Stimulated activated CD8-positive, alpha-beta memory T cell treated with anti-CD3 and anti-CD28 coated beads, Interleukin-7, amount 100 ng/mL, for 4 hours (primary cell): Measurements from ENCODE around the gene P2RX7.
"Not testable (repeated sequence)": the region's sequence is repeated elsewhere in the genome, so short reads cannot be mapped to it uniquely, and the experiment has no call there.

Experiments used
- DNase-seq, 2 donors: peaks; one replicate each; pipeline ENCODE4 v3.0.0-alpha.2; 2020; ENCODE audit warnings: low read depth in 2 of 2

Gene P2RX7

DNA sequence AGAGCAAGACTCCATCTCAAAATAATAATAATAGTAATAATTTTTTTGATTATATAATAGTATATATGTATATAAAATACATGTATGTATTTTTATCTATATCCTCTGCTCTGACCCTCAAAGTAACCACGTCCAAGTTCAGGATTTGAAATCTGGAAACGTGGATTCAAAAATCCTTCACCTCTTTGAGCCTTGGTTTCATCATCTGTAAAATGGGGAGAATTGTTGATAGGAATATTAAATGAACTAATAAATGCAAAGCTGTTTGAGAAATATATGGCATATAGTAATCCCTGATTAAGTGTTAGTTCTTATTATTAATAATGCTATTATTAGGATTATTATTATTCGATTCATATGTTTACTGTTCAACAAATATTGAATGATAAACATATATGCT is 2.6 kb downstream of the P2RX7 start:
- DNase-seq: no peak

DNA sequence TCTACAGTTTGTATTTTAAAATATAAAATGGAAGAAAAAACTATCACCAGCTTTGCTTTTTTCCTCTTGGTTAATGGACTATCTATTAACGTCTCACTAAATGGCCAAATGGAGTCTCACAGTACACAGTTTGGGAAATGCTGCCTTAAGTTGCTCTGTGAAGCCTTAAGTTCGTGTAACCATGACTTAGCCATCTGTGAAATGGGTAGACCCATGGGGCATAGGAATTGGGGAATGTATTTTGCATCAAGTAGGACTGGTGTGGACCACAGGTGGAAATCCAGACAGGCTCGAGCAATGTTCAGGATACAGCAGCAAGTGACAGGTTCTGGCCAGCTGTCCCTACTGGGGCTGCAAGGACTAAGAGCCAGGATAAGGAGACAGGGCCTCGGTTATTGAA is 4.8 kb downstream of the P2RX7 start:
- no peak for DNase-seq

DNA sequence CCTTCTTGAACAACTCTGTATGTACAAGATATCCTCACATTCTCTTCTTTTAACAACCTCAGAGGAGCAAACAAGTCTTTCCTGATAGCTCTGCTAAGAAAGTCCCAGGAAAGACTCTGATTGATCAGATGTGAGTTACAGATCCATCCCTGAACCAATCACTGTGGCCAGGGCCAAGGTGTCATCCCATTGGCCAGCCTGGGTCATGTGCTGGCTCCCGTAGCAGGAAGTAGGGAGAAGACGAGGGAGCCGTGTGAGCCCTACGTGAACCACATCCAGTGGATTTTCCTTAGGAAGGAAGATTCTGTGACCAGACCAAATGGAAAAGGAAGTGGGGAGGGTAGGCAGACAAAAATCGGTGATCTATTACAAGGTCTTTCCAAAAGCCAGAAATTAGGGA is 5.6 kb downstream of the P2RX7 start:
- DNase-seq: no peak

DNA sequence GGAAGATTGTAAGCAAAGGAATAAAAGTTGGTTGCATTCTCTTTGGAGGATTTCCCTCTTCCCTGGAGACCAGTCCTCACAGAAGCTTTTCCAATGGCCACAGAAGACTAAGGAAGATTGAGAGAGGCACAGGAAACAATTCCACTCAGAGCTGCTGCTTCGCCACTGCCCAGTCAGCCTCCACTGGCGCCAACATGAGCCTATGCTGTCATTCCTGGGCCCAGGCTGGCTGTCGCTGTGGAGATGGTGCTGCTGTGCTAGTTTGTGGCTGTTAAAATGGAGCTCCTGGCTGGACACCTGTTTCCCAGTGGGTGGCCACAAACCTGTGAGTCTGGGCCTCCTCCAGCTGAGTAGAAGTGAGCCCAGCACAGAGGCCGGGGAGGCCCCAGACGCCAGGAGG is 6.6 kb downstream of the P2RX7 start:
- no peak for DNase-seq

DNA sequence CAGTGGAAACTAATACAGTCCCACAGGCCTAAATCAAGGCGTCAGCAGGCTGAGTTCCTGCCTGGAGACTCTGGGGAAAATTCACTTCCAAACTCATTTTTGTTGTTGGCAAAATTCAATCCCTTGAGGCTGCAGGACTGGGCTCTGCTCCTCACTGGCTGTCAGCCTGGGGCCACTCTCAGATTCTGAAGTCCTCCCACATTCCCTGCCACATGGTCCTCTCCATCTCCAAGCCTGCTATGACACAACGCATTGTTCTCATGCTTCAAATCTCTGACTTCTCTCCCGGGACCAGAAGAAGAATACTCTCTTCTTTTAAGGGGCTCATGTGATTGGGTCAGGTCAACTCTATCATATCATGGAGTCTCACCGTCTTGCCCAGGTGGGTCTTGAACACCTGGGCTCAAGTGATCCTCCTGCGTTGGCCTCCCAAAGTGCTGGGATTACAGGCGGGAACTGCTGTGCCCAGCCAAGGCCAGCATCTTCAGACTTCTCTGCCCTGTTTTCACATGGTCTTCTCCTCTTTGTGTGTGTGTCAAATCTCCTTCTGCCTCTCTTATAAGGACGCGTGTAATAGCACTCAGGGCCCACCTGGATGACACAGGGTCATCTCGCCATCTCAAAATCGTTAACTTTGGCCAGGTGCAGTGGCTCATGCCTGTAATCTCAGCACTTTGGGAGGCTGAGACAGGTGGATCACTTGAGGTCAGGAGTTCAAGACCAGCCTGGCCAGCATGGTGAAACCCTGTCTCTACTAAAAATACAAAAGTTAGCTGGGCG is 9.7 kb downstream of the P2RX7 start:
- no peak for DNase-seq

DNA sequence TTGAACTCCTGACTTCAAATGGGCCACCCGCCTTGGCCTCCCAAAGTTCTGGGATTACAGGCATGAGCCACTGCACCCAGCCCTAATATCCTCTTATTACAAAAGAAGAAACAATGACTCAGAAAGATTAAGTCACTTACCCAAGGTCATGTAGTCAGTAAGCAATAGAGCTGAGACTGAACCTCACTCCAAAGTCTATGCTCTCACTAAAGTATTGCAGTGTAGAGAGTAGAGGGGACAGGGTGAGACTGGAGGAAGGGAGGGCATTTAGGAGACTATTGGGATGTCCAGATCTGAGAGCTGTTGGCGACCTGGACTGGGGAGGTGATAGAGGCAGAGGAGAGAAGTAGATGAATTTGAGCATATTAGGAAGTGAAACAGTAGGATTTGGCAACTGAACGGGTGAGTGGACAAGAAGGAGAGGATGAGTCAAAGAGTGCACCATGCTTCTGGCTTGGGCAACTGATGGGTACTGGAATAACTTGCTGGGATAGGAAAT is 11.8 kb downstream of the P2RX7 start:
- DNase-seq: no peak

DNA sequence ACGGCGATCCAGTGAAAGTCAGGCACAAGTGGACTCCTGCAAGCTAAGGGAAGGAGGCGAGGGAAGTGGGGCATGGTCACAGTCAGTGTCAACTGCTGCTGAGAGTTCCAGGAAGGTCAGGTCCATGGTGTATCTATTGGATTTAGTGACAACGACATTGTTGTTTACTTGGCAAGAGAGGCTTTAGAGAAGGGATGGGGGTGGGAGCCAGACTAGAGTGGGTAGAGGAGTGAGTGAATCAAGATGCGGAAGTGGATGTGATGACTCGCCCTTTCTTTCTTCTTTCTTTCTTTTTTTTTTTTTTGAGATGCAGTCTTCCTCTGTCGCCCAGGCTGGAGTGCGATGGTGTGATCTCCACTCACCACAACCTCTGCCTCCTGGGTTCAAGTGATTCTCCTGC is 12.5 kb downstream of the P2RX7 start:
- DNase-seq: no peak

DNA sequence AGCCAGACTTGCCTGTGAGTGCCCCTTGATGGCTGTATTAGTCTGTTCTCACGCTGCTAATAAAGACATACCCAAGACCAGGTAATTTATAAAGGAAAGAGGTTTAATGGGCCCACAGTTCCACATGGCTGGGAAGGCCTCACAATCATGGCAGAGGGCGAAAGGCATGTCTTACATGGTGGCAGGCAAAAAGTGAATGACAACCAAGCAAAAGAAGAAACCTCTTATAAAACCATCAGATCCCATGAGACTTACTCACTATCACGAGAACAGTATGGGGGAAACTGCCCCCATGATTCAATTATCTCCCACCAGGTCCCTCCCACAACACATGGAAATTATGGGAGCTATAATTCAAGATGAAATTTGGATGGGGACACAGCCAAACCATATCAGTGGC is 16.6 kb downstream of the P2RX7 start:
- DNase-seq: not testable (repeated sequence)

DNA sequence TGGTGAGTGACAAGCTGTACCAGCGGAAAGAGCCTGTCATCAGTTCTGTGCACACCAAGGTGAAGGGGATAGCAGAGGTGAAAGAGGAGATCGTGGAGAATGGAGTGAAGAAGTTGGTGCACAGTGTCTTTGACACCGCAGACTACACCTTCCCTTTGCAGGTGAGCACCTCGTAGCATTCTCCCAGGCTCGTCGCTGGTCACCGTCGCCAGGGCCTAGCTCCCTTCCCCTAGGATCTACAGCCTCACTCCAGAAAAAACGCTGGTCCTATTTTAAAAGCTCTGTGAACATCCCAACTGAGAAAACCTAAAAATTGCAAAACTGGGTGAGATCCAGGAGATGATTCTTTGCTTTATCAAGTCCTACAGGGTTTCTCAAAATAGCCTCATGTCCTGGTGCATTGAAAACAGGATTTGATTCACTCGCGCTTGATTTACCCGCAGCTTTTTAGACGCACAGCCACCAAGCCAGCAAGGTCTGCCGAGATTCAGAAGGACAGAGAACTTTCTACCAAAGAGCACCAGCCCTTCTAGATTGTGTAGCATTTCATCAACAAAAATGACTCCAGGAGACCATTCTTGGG is 22.2 kb downstream of the P2RX7 start:
- DNase-seq: no peak

DNA sequence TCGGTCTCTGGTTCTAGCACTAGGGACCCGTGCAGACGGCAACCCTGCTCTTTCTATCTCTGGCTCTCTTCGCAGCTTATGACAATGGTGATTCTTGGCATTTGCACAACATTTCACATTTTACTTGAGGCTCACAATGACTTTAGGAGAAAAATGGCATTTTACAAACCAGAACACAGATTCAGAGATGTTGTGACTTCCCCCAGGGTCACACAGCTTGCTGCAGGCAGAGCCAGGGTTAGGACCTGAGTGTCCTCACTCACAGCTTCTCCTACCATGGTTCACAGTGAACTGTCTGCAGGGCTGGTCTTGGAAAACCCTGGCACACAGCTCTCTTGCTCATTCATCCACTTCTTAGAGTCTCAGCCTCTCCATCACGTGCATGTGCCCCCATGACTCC is 23.7 kb downstream of the P2RX7 start:
- no peak for DNase-seq

DNA sequence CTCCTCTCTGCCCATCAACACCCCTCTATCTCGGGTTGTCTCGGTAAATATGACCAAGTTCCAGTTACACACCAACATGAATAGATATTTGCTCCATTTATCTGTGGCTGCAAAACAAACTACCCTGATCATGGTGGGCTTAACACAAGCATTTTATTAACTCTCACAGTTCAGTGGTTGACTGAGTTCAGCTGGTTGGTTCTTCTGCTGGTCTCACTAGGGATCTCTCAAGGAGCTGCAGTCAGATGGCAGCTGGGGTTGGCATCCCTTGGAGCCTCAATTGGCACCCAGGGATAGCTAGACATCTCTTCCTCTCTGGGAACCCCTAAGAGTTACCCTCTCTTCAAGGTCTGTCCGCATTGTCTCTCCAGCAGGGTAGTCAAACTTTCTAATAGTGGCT is 25.4 kb downstream of the P2RX7 start:
- no peak for DNase-seq

DNA sequence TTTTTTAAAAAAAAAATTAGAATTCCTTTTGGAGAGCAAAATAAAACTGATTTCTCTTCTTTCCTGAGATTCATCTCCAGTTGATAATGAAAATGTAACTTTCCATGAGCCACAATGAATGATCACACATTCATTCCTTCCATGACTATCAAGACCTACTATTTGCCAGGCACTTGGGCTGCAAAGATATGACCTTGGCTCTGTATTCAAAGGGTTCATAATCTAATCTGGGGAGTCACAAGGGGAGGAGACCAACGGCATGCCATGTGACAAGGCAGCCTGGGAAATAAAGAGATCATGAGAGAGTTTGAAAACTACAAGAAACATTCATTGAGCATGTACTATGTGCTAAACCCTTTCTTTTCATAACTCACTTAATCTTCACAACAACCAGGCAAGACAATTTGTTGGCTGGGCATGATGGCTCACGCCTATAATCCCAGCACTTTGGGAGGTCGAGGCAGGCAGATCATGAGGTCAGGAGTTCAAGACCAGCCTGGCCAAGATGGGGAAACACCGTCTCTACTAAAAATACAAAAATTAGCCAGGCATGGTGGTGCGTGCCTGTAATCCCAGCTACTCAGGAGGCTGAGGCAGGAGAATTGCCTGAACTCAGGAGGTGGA is 26.2 kb downstream of the P2RX7 start:
- not testable (repeated sequence) for DNase-seq

DNA sequence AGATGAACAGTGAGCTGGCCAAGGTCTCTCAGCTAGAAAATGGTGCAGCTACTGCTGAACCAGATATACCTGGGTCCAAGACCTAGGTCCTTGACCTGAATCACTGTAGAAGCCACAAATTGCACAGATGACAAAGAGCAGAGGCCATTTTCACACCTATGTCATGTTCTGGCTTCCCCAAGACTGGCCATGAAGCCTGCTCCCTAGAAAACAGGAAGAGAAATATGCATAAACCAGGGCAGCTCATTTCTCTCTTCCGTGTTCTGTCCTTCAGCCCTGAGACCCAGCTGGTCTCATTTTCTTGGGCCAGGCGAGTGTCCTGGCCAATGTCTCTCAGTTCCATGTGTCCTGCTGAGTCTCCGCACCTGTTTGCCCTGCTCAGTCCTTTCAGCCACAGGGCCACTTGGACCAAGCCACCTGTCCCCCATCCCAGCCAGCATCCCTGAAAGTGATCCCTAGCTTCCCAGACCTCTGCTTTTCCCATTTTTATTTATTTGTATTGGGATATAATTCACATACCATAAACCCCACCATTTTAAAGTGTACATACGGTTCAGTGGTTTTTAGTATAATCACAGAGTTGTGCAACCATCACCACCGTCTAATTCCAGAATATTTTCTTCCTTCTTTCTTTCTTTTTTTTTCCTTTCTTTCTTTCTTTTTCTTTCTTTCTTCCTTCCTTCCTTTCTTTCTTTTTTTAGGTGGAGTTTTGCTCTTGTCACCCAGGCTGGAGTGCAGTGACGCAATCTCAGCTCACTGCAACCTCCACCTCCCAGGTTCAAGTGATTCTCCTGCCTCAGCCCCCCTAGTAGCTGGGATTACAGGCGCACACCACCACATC is 27.0 kb downstream of the P2RX7 start:
- DNase-seq: no peak

DNA sequence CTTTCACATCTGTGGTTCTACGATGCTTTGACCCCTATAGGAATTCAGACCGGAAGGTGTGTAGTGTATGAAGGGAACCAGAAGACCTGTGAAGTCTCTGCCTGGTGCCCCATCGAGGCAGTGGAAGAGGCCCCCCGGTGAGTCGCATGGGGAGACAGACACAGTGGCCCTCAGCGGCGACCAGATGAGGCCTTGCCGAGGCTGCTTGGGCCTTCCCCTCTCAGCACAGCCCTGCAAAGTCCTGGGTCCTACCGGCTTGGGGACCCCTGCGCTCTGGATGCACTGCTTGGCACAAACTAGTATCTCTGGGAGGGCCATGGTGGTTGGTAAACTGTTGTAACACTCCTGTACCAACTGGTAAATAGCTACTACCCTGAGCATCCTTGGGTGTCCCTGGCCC is 29.7 kb downstream of the P2RX7 start:
- DNase-seq: no peak

DNA sequence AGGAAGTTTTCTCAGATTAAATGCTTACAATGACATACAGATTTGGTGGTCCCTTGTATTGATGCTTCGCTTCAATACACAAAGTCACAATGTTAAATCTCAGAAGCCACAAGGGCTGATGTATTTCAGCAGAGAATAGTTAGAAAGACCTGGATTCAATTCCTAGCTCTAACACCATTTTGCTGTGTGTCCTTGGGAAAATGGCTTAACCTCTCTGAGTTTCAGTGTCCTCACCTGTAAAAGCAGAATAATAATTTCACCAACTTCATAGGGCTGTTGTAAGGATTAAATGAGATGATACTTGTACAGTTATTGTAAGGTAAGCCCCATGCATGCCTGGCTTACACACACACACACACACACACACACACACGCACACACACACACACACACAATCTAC is 30.3 kb downstream of the P2RX7 start:
- DNase-seq: no peak

DNA sequence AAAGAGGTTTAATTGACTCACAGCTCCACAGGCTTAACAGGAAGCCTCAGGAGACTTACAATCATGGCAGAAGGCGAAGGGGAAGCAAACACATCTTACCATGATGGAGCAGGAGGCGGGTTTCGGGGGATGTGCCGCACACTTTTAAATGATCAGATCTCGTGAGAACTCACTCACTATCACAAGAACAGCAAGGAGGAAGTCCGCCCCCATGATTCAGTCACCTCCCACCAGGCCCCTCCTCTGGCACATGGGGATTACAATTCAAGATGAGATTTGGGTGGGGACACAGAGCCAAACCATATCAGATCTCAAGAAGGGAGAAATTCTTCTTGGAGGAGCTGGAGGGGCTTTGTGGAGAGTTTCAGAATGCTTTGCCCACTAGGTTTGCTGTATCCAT is 32.2 kb downstream of the P2RX7 start:
- not testable (repeated sequence) for DNase-seq

DNA sequence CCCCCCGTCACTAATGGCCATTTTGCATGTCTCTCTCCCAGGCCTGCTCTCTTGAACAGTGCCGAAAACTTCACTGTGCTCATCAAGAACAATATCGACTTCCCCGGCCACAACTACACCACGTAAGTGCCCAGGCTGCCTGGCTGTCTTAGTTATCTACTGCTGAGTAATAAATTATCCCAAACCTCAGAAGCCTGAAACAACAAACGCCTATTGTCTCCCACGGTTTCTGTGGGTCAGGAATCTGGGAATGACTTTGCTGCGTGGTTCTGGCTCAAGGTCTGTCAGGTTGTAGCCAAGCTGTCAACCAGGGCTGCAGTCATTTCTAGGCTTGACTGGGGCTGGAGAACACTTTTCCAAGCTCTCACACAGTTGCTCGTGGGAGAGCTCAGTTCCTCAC is 32.6 kb downstream of the P2RX7 start:
- DNase-seq: no peak

DNA sequence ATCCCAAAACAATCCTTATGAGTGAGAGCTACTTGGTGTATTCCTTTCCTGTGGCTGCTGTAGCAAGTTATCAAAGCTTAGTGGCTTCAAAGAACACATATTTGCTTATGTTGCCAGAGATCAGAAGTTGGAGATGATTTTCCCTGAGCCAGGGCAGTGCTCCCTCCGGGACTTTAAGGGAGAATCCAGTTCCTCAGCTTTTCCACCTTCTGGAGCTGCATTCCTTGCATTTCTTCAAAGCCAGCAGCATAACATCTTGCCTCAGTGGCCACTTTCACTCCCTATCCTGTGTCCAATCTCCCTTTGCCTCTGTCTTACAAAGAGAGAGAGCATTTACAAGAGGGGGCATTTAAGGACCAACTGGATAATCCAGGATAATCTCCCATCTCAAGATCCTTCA is 33.7 kb downstream of the P2RX7 start:
- no peak for DNase-seq

DNA sequence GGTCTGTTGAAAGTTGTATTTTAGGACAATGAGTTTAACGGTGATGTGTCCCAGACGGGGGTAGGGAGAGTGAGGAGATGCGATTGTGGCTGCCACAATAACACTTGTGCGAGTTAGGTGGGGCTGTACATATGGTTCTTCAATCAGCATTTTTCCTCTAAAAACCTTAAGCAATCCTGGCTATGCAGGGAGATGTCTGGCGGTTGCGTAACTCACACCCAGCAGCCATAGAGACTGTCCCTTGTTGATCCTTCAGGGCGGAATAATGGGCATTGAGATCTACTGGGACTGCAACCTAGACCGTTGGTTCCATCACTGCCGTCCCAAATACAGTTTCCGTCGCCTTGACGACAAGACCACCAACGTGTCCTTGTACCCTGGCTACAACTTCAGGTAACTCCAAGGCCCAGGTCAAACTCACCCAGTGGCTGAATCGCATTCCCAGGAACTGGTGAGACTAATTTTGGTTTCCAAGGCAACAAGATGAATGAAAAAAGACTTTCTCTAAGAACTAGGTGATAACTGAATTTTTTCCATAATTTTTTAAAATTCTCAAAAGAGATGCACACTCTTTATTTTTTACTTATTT is 34.6 kb downstream of the P2RX7 start:
- no peak for DNase-seq

DNA sequence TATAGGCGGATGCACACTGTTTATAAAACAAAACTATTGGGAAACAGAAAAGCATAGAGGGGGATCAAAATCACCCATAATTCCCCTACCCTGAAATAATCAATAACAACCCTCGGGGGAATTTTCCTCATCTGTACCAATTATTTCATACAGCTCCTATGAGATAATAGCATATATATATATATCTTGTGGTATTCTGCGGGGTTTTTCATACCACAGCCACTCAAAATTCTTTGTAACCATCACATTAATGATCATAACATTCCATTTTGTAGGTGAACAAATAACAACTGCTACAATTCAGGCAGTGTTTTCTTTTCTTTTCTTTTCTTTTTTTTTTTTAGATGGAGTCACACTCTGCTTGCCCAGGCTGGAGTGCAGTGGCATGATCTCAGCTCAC is 35.3 kb downstream of the P2RX7 start:
- no peak for DNase-seq

DNA sequence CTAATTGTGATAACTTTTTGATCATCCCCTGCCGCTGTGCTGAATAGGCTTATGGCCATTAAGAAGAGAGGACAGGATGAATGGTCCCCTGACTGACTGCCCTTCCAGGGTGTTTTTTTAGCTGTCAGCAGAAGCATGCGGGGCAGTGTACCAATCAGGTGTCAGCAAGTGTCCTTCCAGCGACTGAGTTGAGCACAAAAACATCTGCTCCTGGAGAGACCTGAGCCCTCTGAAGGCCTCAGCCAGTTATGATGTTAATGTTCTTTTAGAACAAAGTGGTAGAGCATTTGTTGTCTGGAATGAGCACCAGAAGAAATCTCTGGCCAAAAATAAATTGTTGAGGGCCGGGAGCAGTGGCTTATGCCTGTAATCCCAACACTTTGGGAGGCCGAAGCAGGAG is 37.5 kb downstream of the P2RX7 start:
- no peak for DNase-seq
